ENCODE measurements around the gene CYB5RL.

DNA sequence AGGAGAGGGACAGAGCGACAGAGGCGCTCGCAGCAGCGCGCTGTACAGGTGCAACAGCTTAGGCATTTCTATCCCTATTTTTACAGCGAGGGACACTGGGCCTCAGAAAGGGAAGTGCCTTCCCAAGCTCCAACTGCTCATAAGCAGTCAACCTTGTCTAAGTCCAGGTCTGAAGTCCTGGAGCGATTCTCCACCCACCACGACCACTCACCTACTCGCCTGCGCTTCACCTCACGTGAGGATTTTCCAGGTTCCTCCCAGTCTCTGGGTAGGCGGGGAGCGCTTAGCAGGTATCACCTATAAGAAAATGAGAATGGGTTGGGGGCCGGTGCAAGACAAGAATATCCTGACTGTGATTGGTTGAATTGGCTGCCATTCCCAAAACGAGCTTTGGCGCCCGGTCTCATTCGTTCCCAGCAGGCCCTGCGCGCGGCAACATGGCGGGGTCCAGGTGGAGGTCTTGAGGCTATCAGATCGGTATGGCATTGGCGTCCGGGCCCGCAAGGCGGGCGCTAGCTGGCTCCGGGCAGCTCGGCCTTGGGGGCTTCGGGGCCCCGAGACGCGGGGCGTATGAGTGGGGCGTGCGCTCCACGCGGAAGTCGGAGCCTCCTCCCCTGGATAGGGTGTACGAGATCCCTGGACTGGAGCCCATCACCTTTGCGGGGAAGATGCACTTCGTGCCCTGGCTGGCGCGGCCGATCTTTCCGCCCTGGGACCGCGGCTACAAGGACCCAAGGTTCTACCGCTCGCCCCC is at the start of gene CYB5RL, which contains the start of gene MRPL37:
- TF ChIP-seq GABPB1 (CRISPR knock-in tag; IDR thresholded peaks at IDR 0.05), result 0 out of 2 replicates have a peak, but pooled peaks have one; percentile 22
- no peak for TF ChIP-seq ELF4 (CRISPR knock-in tag; IDR thresholded peaks at IDR 0.05; ENCODE audit: low read depth)
- TF ChIP-seq, protein P1, sequence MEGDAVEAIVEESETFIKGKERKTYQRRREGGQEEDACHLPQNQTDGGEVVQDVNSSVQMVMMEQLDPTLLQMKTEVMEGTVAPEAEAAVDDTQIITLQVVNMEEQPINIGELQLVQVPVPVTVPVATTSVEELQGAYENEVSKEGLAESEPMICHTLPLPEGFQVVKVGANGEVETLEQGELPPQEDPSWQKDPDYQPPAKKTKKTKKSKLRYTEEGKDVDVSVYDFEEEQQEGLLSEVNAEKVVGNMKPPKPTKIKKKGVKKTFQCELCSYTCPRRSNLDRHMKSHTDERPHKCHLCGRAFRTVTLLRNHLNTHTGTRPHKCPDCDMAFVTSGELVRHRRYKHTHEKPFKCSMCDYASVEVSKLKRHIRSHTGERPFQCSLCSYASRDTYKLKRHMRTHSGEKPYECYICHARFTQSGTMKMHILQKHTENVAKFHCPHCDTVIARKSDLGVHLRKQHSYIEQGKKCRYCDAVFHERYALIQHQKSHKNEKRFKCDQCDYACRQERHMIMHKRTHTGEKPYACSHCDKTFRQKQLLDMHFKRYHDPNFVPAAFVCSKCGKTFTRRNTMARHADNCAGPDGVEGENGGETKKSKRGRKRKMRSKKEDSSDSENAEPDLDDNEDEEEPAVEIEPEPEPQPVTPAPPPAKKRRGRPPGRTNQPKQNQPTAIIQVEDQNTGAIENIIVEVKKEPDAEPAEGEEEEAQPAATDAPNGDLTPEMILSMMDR (IDR thresholded peaks at IDR 0.05), result no peak
- TF ChIP-seq, protein P2, sequence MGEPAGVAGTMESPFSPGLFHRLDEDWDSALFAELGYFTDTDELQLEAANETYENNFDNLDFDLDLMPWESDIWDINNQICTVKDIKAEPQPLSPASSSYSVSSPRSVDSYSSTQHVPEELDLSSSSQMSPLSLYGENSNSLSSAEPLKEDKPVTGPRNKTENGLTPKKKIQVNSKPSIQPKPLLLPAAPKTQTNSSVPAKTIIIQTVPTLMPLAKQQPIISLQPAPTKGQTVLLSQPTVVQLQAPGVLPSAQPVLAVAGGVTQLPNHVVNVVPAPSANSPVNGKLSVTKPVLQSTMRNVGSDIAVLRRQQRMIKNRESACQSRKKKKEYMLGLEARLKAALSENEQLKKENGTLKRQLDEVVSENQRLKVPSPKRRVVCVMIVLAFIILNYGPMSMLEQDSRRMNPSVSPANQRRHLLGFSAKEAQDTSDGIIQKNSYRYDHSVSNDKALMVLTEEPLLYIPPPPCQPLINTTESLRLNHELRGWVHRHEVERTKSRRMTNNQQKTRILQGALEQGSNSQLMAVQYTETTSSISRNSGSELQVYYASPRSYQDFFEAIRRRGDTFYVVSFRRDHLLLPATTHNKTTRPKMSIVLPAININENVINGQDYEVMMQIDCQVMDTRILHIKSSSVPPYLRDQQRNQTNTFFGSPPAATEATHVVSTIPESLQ (CRISPR knock-in tag; IDR thresholded peaks at IDR 0.05), result no peak

Data from WTC11 (cell line).